Measurements from ENCODE around the gene TCERG1. TPM values are rescaled to one million over a fixed set of nuclear protein-coding genes. Genes with fewer than 3 reads are reported as not detected.

The TCERG1 gene
- total and polyA plus RNA-seq, 7 donors = 18.4 to 44.3 (median 30.5) TPM

DNA sequence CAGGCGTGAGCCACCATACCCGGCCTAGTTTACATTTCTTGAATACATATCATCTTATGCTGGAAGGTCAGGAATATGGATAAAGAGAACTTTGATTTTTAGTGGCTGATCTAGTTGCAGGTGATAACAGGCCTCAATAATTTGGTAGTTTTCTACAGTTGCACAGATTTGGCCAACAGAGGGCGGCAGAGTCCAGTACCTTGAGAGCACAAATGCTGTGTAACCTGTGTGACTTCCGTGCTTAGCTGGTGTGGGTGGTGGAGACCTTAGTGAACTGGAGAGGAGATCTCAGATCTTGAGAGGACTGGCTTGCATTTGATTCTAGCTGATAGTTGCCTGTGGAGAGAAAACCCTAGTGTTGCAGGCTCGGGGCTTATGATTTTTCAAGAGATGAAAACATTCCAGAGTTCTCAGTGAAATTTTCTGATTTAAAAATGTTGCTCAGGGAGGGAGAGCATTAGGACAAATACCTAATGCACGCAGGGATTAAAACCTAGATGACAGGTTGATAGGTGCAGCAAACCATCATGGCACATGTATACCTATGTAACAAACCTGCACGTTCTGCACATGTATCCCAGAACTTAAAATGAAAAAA is 86.2 kb downstream of the TCERG1 start:
- ATAC-seq = peak; percentile 42 to 73 (median 61)
- H3K27ac ChIP-seq = no peak overlapping the region
- H3K27me3 ChIP-seq (ENCODE audit: insufficient read depth in 3 of 3, low read length in 2 of 3) = no peaks in the 10 kb centered on the region
- peak; percentile 39 to 64 for DNase-seq
- H3K4me3 ChIP-seq = no peak overlapping the region
- WGBS, 3 donors = 44 to 50% (median 47%) methylated on average over 7 of the region's 7 CpGs
- no peaks in the 10 kb centered on the region for H3K36me3 ChIP-seq (ENCODE audit: insufficient read depth in 1 of 2, low read depth in 1 of 2)
- TF ChIP-seq, protein P1, sequence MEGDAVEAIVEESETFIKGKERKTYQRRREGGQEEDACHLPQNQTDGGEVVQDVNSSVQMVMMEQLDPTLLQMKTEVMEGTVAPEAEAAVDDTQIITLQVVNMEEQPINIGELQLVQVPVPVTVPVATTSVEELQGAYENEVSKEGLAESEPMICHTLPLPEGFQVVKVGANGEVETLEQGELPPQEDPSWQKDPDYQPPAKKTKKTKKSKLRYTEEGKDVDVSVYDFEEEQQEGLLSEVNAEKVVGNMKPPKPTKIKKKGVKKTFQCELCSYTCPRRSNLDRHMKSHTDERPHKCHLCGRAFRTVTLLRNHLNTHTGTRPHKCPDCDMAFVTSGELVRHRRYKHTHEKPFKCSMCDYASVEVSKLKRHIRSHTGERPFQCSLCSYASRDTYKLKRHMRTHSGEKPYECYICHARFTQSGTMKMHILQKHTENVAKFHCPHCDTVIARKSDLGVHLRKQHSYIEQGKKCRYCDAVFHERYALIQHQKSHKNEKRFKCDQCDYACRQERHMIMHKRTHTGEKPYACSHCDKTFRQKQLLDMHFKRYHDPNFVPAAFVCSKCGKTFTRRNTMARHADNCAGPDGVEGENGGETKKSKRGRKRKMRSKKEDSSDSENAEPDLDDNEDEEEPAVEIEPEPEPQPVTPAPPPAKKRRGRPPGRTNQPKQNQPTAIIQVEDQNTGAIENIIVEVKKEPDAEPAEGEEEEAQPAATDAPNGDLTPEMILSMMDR (IDR thresholded peaks at IDR 0.05) = peak; percentile 62
- H3K4me1 ChIP-seq = no peaks in the 10 kb centered on the region
- intact Hi-C loops (cut with DNase I) = loop anchor here (5.0 kb wide), 2 partner anchors 654 to 659 kb away; no protein-coding TSS in a partner anchor
- H3K9me3 ChIP-seq = no peaks in the 10 kb centered on the region

DNA sequence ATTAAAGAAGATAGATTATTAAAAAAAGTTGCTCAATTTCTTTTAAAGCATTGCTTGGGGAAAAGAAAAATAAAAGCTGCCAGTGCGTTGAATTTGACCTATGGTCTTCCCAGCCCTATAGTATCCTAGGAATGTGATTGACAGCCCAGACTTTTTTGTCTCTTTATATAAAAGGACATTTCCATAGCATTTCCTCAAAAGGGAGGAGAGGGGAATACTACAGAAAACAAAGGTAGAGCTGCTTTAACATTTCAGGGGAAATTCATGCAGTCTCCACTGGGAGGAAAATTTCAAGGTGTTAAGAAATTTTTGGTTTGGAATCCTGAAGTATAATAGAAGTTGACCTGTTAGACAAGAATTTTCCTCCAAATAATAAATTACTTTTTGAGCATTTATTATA is 86.7 kb downstream of the TCERG1 start:
- H3K27ac ChIP-seq = no peak overlapping the region
- intact Hi-C loops (cut with DNase I) = loop anchor here (5.0 kb wide), 2 partner anchors 653 to 658 kb away; no protein-coding TSS in a partner anchor
- no peaks in the 10 kb centered on the region for H3K9me3 ChIP-seq
- no peaks in the 10 kb centered on the region for H3K4me1 ChIP-seq
- no peaks in the 10 kb centered on the region for H3K36me3 ChIP-seq (ENCODE audit: insufficient read depth in 1 of 2, low read depth in 1 of 2)
- ATAC-seq (no peak), DNase-seq (no peak)
- no peak overlapping the region for H3K4me3 ChIP-seq
- H3K27me3 ChIP-seq (ENCODE audit: insufficient read depth in 3 of 3, low read length in 2 of 3) = no peaks in the 10 kb centered on the region
- 0% methylated on average over 1 of the region's 1 CpG for WGBS, 3 donors
- TF ChIP-seq, protein P1 (IDR thresholded peaks at IDR 0.05) = no peak

DNA sequence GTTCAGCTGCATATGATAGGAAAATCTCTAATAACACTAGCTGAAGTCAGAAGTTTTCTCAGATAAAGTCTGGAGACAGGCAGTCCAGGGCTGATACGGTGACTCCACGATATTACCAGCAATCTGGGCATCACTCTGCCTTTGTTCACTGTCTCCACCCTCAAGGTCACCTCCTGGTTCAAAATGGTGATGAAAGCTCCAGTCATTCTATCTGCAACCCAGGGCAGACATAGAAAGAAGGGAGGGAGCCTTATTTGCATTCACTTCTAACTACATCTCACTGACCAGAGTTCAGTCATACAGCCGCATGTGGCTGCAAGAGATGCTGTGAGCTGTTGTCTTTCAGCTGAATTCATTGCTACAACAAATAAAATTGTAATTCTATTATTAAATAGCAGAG is 91.3 kb downstream of the TCERG1 start:
- Histone ChIP-seq H3K4me3 (no peak overlapping the region), H3K36me3 (ENCODE audit: insufficient read depth in 1 of 2, low read depth in 1 of 2) (no peaks in the 10 kb centered on the region), H3K27ac (no peak overlapping the region), H3K4me1 (no peaks in the 10 kb centered on the region), H3K27me3 (ENCODE audit: insufficient read depth in 3 of 3, low read length in 2 of 3) (no peaks in the 10 kb centered on the region), H3K9me3 (no peaks in the 10 kb centered on the region)
- WGBS, 3 donors = 85 to 88% (median 87%) methylated on average over 3 of the region's 3 CpGs
- intact Hi-C loops (cut with DNase I) = no loop called here
- ATAC-seq (no peak), DNase-seq (no peak)
- TF ChIP-seq, protein P1 (IDR thresholded peaks at IDR 0.05) = no peak

DNA sequence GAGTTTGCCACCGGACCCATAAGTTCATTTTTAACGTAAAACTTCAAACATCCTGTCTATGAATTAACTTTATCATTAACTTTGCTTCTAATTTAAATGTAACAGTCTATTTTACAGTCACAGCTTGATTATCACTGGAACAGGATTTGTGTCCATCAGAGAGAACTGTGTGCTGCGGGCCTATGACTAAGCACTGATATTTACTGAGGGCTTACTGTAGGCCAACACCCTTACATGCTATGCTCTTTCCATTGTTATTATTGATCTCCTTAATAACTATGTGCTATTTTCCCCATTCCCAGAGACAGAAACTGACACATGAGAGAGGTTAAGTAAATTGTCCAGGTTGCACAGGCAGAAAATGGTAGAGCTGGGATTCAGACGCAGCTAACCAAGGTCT is 92.8 kb downstream of the TCERG1 start:
- Histone ChIP-seq H3K4me1 (no peaks in the 10 kb centered on the region), H3K9me3 (no peaks in the 10 kb centered on the region), H3K27ac (no peak overlapping the region), H3K27me3 (ENCODE audit: insufficient read depth in 3 of 3, low read length in 2 of 3) (no peaks in the 10 kb centered on the region), H3K4me3 (no peak overlapping the region), H3K36me3 (ENCODE audit: insufficient read depth in 1 of 2, low read depth in 1 of 2) (no peaks in the 10 kb centered on the region)
- no peak for ATAC-seq
- DNase-seq = no peak
- intact Hi-C loops (cut with DNase I) = no loop called here
- TF ChIP-seq, protein P1 (IDR thresholded peaks at IDR 0.05) = no peak
- 91 to 96% (median 94%) methylated on average over 4 of the region's 4 CpGs for WGBS, 3 donors

- H3K4me1 ChIP-seq = no peaks in the 10 kb centered on the region
- H3K27me3 ChIP-seq (ENCODE audit: insufficient read depth in 3 of 3, low read length in 2 of 3) = no peaks in the 10 kb centered on the region
- DNase-seq = no peak
- H3K36me3 ChIP-seq (ENCODE audit: insufficient read depth in 1 of 2, low read depth in 1 of 2) = no peaks in the 10 kb centered on the region
- no peak overlapping the region for H3K27ac ChIP-seq
- intact Hi-C loops (cut with DNase I) = no loop called here
- 69 to 79% (median 74%) methylated on average over 2 of the region's 2 CpGs for WGBS, 3 donors
- no peaks in the 10 kb centered on the region for H3K9me3 ChIP-seq
- no peak for ATAC-seq
- TF ChIP-seq, protein P1 (IDR thresholded peaks at IDR 0.05) = no peak
- no peak overlapping the region for H3K4me3 ChIP-seq
Observed at GRCh38 chr5:146540414-146540813, 93.3 kb downstream of the TCERG1 start.
